Breast epithelium (tissue), 4 donors: ENCODE measurements around the gene ANK2. TPM values are rescaled to one million over a fixed set of nuclear protein-coding genes. Genes with fewer than 3 reads are reported as not detected.

Experiments
- DNase-seq, 2 donors: peaks; one replicate each; pipeline ENCODE4 v3.0.0-alpha.2; 2019; ENCODE audit warnings: low spot score in 2 of 2
- H3K27ac ChIP-seq, 2 donors: fragments of 200-600 bp; sonication (generic) in 1 of 2; one replicate each; pipeline ENCODE4 v1.5.1; 2016 to 2019; ENCODE audit warnings: mild to moderate bottlenecking in 1 of 2
- H3K27me3 ChIP-seq, 2 donors: fragments of 200-600 bp; sonication (generic) in 1 of 2; one replicate each; pipeline versions ENCODE4 v1.5.1 to v1.6.0; 2017 to 2019; ENCODE audit warnings: control low read depth in 1 of 2, mild to moderate bottlenecking in 1 of 2
- H3K36me3 ChIP-seq: fragments of 200-600 bp; one replicate; pipeline ENCODE4 v1.5.1; 2019
- H3K4me1 ChIP-seq, 2 donors: fragments of 200-600 bp; sonication (generic); one replicate each; pipeline ENCODE4 v1.5.1; 2016 to 2019; ENCODE audit warnings: control low read depth in 1 of 2
- H3K4me3 ChIP-seq, 3 donors: fragments of 200-600 bp; sonication (generic); 1 replicate in 2 of 3; 2 replicates in 1 of 3; pipeline ENCODE4 v1.5.1; 2016 to 2019; ENCODE audit warnings: mild to moderate bottlenecking in 3 of 3, moderate library complexity in 2 of 3
- H3K9me3 ChIP-seq, 2 donors: fragments of 200-600 bp; sonication (generic) in 1 of 2; one replicate each; pipeline ENCODE4 v1.5.1; 2016 to 2019; ENCODE audit warnings: control low read depth in 1 of 2
- POLR2A ChIP-seq: fragments of 450-650 bp; IDR thresholded peaks from one replicate; pipeline ENCODE4 v1.6.1; 2016; ENCODE audit warnings: antibody characterized with exemption, mild to moderate bottlenecking, moderate library complexity
- POLR2AphosphoS5 ChIP-seq, 3 donors: sonication (generic); formaldehyde crosslinking; IDR thresholded peaks; one replicate each; pipeline ENCODE4 v1.6.1; 2017; ENCODE audit warnings: antibody characterized with exemption in 3 of 3
- intact Hi-C: fragments of 100-400 bp; cut with DNase I; formaldehyde crosslinking; loops from one replicate; pipeline ENCODE4 v1.15.1; 2023; ENCODE audit warnings: low total_unique reads
- total RNA-seq, 3 donors: library from RNA; depleted of rRNA; stranded (reverse); fragments of >200 nt; gene quantifications; one replicate each; pipeline ENCODE4 v1.1.0, GENCODE V29; 2016
- TF ChIP-seq, protein P1 (sequence below), 3 donors: fragments of 450-650 bp; IDR thresholded peaks; one replicate each; pipeline ENCODE4 v1.5.1; 2016 to 2017; ENCODE audit warnings: antibody characterized with exemption in 3 of 3, mild to moderate bottlenecking in 3 of 3, moderate library complexity in 3 of 3

ANK2 gene
- total RNA-seq, 3 donors from 2014 or later = 22.0 to 145 (median 36.7) TPM

- Histone ChIP-seq H3K27me3 (no peaks in the 10 kb centered on the region), H3K4me1 (no peaks in the 10 kb centered on the region), H3K9me3 (no peaks in the 10 kb centered on the region), H3K36me3 (no peaks in the 10 kb centered on the region), H3K27ac (peak overlapping the region in 1 of 2 donors; percentile 35), H3K4me3 (peak overlapping the region in 1 of 3 donors; percentile 19)
- no peak for DNase-seq
- intact Hi-C loops = loop anchor here (2.0 kb wide), 1 partner anchor 31 kb away; no protein-coding TSS in a partner anchor
- TF ChIP-seq, protein P1, sequence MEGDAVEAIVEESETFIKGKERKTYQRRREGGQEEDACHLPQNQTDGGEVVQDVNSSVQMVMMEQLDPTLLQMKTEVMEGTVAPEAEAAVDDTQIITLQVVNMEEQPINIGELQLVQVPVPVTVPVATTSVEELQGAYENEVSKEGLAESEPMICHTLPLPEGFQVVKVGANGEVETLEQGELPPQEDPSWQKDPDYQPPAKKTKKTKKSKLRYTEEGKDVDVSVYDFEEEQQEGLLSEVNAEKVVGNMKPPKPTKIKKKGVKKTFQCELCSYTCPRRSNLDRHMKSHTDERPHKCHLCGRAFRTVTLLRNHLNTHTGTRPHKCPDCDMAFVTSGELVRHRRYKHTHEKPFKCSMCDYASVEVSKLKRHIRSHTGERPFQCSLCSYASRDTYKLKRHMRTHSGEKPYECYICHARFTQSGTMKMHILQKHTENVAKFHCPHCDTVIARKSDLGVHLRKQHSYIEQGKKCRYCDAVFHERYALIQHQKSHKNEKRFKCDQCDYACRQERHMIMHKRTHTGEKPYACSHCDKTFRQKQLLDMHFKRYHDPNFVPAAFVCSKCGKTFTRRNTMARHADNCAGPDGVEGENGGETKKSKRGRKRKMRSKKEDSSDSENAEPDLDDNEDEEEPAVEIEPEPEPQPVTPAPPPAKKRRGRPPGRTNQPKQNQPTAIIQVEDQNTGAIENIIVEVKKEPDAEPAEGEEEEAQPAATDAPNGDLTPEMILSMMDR (IDR thresholded peaks at IDR 0.05) = no peak
- TF ChIP-seq POLR2A (no peak), POLR2AphosphoS5 (IDR thresholded peaks at IDR 0.05) (no peak)
These were observed 306.3 kb downstream of the ANK2 start for GRCh38 chr4:113355550-113356371.

DNA sequence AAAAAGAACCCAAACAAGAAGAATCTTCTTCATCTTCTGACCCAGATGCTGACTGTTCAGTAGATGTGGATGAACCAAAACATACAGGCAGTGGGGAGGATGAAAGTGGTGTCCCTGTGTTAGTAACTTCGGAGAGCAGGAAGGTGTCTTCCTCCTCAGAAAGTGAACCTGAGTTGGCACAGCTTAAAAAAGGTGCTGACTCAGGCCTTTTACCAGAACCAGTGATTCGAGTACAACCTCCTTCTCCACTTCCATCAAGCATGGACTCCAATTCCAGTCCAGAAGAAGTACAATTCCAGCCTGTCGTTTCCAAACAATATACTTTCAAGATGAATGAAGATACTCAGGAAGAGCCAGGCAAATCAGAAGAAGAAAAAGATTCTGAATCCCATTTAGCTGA lies 307.0 kb downstream of the ANK2 start:
- no peak overlapping the region for H3K4me3 ChIP-seq
- intact Hi-C loops = loop anchor here (2.0 kb wide), 1 partner anchor 32 kb away; no protein-coding TSS in a partner anchor

DNA sequence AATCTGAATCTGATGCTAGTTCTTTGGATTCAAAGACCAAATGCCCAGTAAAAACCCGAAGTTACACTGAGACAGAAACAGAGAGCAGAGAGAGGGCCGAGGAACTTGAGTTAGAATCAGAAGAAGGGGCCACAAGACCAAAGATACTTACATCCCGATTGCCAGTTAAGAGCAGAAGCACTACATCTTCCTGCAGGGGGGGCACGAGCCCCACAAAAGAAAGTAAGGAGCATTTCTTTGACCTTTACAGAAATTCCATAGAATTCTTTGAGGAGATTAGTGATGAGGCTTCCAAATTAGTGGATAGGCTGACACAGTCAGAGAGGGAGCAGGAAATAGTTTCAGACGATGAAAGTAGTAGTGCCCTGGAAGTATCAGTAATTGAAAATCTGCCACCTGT lies 309.3 kb downstream of the ANK2 start:
- no peak overlapping the region for H3K4me3 ChIP-seq
- no peaks in the 10 kb centered on the region for H3K27me3 ChIP-seq
- intact Hi-C loops = no loop called here
- no peak overlapping the region for H3K27ac ChIP-seq
- H3K9me3 ChIP-seq = no peaks in the 10 kb centered on the region
- H3K4me1 ChIP-seq = no peaks in the 10 kb centered on the region
- TF ChIP-seq POLR2A (no peak), POLR2AphosphoS5 (IDR thresholded peaks at IDR 0.05) (no peak)
- TF ChIP-seq, protein P1 (IDR thresholded peaks at IDR 0.05) = no peak
- DNase-seq = no peak
- no peaks in the 10 kb centered on the region for H3K36me3 ChIP-seq

More for the DNA sequence above, 307.0 kb downstream of the ANK2 start:
- Histone ChIP-seq H3K27ac (no peak overlapping the region), H3K4me1 (no peaks in the 10 kb centered on the region), H3K36me3 (no peaks in the 10 kb centered on the region), H3K9me3 (no peaks in the 10 kb centered on the region), H3K27me3 (no peaks in the 10 kb centered on the region)
- no peak for TF ChIP-seq POLR2AphosphoS5 (IDR thresholded peaks at IDR 0.05)
- TF ChIP-seq POLR2A = no peak
- TF ChIP-seq, protein P1 (IDR thresholded peaks at IDR 0.05) = no peak
- no peak for DNase-seq

DNA sequence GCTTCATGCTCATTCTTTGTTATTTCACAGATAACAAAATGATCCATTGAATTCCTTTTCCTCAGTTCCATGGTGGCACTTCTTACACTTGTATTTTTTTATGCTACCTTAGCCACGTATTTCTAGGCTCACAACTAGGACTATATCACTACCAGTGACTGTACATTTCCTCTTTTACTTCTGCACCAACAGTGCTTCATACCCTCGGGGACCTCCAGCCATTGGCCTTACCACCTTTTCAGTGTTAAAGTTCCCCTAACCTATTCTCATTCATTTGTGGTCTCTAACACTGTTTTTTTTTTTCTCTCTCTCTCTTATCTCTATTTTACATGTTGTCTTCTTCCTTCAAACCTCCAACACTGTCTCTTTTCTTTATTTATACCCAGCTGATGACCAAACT lies 315.9 kb downstream of the ANK2 start:
- no peaks in the 10 kb centered on the region for H3K4me1 ChIP-seq
- H3K27me3 ChIP-seq = no peaks in the 10 kb centered on the region
- no peak for TF ChIP-seq POLR2AphosphoS5 (IDR thresholded peaks at IDR 0.05)
- TF ChIP-seq POLR2A = no peak
- TF ChIP-seq, protein P1 (IDR thresholded peaks at IDR 0.05) = no peak
- no peak overlapping the region for H3K4me3 ChIP-seq
- H3K36me3 ChIP-seq = no peaks in the 10 kb centered on the region
- no peak for DNase-seq
- no peaks in the 10 kb centered on the region for H3K9me3 ChIP-seq
- intact Hi-C loops = no loop called here
- no peak overlapping the region for H3K27ac ChIP-seq

DNA sequence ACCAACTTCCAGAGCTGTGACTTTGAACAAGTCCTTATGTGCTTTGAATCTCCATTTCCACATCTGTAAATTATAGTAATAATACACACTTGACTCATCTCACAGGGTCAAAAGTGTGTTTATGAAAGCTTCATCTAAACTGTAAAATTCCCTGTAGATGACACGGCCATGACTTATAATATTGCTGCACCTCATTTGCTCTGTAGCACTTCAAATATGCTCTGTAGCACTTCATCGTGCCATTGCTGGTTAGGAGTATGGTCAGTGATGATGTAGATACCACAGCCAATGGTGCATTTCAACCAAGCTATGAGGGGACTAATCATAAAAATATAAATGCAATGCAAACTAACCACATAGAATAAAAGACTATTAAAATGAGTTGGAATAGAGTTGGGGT lies 318.6 kb downstream of the ANK2 start:
- Histone ChIP-seq H3K4me3 (no peak overlapping the region), H3K4me1 (no peaks in the 10 kb centered on the region), H3K27me3 (no peaks in the 10 kb centered on the region), H3K36me3 (no peaks in the 10 kb centered on the region), H3K27ac (no peak overlapping the region), H3K9me3 (no peaks in the 10 kb centered on the region)
- intact Hi-C loops = no loop called here
- TF ChIP-seq POLR2AphosphoS5 (IDR thresholded peaks at IDR 0.05) = no peak
- TF ChIP-seq, protein P1 (IDR thresholded peaks at IDR 0.05) = no peak
- no peak for TF ChIP-seq POLR2A
- no peak for DNase-seq
